ENCODE results near the gene PSMD9.

The PSMD9 gene

DNA sequence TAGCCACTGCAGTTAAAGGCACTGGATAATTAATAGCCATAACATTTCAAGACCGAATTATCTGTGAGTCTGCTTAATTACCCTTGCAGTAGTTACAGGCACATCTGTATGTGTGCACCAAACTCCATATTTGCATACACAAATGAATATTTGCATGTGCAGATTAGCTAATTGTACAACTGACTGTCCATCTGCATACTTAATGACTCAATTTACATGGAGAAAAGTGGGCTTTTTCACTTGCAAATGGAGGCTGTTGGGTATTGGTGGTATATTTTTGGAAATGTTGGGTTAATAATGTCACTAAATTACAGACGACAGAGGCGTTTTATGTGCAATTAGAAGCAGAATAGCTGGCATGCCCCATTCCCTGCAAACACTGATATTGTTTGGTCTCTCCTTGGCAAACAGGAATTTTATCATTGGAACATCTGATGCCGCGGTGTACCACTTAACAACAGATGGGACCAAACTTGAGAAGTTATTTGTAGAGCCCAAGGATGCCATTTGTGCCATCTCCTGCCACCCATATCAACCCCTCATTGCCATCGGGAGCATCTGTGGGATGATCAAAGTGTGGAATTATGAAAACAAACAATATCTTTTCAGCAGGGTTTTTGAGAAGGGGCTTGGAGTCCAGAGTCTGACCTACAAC, 69.4 kb downstream of the PSMD9 start:
- peak; percentile 93 for DNase-seq

DNA sequence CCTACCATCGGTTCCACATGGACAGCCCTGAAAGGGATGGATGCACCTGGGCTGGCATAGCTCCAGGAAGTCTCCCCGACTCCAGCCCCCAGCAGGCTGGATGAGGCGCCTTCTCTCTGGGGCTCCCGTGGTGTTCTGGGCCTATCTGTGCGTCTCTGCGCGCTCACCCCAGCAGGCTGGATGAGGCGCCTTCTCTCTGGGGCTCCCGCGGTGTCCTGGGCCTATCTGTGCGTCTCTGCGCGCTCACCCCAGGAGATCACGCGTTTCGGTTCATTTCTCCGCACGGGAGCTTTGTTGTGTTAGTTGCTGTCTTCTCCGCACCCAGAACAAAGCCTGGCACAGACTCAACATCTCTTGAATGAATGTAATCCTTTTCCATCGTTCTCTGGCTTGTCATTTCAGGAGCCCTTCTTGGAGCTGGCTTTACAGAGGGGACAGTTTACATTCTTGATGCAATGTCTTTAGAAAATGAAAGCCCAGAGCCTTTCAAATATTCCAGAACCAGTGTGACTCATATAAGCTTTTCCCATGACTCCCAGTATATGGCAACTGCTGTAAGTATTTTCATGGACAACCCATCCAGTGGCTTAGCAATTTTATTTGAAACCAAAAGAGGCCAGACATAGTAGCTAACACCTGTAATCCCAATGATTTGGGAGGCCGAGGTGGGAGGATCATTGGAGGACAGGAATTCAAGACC, 70.1 kb downstream of the PSMD9 start:
- DNase-seq, result peak; percentile 77

DNA sequence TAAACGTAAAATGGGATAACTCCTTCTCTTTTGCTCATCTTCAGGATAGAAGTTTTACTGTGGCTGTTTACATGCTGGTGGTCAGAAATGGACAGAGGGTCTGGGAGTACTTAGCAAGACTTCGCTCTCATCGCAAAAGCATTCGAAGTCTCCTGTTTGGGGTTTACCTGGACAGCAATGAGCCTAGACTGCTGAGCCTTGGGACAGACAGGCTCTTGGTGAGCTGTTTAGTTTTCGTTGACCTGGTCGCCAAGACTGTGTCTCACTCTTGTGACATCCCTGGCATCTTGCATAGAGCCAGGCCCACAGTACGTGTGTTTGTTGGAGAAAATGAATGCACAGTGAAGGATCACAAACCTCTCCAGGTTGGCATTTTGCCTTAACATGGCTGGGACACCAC, 72.0 kb downstream of the PSMD9 start:
- DNase-seq, result no peak

DNA sequence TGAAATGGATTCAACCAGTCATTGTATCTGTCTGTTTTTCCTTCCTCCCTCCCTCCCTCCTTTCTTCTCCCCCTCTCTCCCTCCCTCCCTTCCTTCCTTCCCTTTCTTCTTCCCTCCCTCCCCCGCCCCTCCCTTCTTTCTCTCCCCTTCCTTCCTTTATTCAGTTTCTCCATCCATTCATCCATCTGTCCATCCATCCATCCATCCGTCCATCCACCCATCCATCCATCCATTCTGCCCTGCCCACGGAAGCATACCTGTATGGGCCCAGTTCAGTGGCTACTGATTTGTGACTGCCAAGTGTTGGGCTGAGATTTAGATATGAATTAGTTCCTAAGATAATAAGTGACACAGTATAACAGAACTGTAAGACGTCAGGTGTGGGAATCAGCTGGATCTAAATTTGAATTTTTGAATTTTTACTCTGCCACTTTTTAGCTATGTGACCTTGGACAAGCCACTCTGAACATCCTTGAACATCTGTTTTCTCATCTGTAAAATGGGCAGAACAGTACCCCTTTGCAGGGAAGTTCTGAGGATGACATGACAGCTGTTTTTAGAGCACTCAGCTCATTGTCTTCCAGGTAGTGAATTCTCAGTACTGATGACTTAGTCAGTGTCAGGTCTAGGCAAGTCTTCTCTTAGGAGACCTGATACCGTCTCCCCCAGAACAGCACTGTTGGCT, 72.7 kb downstream of the PSMD9 start:
- DNase-seq, result no peak

DNA sequence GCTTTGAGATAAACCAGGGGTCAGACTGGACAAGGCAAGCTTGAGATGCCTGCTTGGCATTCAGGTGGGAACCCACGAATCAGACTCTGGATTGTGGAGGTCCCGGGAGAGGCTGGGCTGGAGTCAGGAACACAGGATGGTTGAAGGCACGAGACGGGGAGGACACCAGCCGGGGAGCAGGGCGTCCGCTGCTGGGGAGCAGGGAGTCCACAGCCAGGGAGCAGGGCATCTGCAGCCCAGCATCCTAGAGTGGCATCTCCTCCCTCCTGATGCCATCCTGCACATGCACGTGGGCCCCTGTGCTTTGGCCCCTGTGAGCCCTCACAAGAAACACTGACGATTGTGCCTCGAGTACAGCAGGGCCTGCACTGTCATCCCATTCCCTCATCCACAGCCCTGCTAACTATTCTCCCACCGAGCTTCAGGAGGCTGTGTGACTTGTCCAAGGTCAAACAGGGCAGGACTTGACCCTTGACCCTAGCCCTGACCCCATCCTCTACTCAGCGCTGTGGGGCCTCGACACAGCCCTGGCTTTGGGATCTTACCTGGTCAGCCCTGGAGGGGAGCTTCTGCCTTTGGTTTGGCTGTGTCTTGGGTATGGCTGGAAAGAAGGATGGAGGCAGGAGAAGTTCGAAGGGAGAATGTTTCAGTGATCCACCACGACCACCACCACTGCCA, 74.9 kb downstream of the PSMD9 start:
- DNase-seq, result no peak

DNA sequence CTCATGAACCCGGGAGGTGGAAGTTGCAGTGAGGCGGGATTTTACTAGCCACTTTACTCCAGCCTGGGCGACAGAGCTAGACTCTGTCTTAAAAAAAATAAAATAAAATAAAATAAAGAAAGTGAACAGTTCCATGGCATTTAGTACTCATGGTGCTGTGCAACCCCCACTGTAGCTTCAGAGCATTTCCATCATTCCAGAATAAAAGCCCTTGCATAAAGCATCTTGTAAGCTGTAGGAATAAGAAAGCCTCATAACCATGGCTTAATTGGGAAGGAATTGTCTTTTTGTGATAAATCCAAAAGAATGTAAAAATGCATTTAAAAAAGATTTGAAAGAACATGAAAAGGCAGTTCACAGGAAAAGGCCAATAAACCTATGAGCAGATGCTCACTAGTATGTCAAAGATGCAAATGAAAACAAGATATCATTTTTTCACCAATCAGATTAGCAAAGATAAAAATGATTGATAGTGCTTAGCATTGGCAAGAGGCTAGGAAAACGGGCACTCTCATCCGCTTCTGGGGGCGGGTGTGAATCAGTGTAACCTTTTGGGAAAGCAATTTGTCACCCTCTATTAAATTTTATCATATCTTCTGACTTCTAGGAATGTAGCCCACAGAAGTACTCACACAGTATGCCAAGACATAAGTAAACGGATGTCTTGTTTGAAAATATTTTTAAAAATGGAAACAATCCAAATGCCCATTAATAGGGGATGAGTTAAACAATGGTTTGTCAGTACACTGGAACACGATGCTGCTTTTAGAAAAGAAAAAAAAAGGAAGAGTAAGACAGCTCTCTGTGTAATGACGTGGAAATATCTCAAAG, 76.4 kb downstream of the PSMD9 start:
- no peak for DNase-seq

DNA sequence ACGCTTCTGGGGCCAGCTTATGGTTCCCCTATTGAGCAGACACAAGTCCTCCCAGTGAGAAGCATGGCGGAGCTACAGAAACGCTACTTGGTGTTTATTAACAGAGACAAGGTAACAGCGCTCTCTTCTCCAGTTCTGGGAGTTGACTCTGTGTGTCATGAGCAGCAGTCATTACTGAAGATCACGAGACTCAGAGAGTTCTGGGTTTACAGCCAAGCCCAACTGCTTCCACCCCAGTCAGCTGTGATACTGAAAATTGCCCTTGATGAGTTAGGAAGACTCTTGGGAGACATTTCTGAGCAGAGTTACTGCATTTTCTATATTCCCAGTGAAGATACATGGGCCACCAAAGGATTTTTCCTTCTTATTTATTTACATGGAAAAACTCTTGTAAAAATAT, 78.4 kb downstream of the PSMD9 start:
- DNase-seq, result no peak

Data from NCI-H526 treated with DMSO at 0.1 percent for 48 hours (cell line).